NCI-H446 (cell line): ENCODE measurements around the gene PTPN11.
"Not testable (repeated sequence)": the region's sequence is repeated elsewhere in the genome, so short reads cannot be mapped to it uniquely, and the experiment has no call there.

Experiments used
- DNase-seq, 2 experiments: peaks; one replicate each; lab custom pipeline; 2025; lab: John Stamatoyannopoulos, UW

The PTPN11 gene

GRCh38 chr12:112448165-112448564 is 29.4 kb downstream of the PTPN11 start:
- not testable (repeated sequence) for DNase-seq

DNA sequence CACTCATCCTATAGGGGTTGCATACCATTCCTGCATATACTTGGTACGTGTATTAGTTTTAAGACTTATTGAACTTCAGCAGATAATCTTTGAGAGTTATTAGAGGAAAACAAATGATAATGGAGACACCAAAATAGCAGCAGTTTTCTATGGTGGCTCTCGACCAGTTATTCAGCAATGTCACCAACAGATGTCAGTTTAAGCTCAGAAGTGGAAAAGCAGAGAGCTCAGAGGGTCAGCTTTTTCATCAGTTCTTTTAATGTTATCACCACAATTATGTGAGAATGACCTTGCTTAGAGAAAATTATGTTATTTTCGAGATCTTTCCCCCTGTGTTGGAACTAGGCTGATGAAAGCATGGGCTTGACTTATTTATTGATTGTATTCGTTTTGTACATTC is 32.0 kb downstream of the PTPN11 start:
- DNase-seq = peak in 1 of 2 experiments; percentile 19

DNA sequence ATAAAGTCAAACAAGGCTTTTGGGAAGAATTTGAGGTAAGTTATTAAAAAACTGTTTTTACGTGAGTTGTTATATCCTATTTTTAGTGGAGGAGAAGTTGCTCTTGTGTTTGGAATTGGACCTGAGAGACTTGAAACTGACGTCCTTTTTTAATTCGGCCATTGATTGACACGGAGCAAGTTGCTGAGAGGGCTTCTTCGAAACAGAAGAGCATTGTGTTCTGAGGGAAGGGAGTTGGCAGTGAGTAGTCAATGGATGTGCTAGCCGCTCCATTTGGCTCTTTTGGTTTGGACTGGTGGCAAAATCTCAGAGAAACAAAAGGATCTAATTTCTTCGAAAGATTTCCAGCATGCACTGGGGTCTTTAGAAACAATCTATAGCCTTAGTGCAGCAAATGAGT is 37.3 kb downstream of the PTPN11 start:
- DNase-seq = no peak

DNA sequence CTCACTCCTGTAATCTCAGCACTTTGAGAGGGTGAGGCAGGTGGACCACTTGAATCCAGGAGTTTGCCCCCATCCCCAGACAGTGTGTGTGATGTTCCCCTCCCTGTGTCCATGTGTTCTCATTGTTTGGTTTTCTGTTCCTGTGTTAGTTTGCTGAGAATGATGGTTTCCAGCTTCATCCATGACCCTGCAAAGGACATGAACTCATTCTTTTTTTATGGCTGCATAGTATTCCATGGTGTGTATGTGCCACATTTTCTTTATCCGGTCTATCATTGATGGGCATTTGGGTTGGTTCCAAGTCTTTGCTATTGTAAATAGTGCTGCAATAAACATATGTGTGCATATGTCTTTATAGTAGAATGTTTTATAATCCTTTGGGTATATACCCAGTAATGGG is 38.4 kb downstream of the PTPN11 start:
- not testable (repeated sequence) for DNase-seq

GRCh38 chr12:112458330-112458729 is 39.6 kb downstream of the PTPN11 start:
- no peak for DNase-seq

DNA sequence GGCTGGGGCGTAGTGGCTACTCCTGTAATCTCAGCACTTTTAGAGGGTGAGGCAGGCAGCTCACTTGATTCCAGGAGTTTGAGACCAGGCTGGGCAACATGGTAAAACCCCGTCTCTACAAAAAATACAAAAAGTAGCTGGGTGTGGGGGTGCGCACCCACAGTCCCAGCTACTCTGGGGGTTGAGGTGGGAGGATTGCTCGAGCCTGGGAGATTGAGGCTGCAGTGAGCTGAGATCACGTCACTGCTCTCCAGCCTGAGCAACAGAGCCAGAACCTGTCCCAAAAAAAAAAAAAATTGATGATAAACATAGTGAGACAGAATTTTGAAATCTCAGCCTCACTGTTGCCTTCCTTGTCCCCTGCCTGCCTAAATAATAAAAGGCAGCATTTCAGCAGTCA is 40.0 kb downstream of the PTPN11 start:
- DNase-seq = no peak

DNA sequence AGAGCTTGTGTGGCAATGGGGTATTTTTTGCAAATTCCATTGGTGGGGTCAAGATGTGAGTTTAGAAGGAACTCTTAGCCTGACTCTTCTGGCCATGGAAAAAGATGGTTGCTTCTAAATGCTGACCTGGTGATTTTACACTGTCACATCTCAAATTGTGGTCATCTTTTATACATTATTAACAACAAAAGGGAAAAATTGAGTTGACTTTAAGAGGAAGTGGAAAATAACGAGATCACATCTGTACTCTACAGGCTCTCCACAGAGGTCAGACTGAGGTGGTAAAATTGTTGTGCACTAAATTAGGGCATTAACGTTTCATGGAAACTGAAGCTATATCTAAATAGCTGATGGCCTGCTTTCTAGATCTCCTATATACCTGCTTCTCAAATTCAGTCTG is 44.7 kb downstream of the PTPN11 start:
- DNase-seq = no peak

GRCh38 chr12:112464605-112465004 is 45.9 kb downstream of the PTPN11 start:
- DNase-seq = no peak

- no peak for DNase-seq
These were observed 47.3 kb downstream of the PTPN11 start for GRCh38 chr12:112466011-112466422.

DNA sequence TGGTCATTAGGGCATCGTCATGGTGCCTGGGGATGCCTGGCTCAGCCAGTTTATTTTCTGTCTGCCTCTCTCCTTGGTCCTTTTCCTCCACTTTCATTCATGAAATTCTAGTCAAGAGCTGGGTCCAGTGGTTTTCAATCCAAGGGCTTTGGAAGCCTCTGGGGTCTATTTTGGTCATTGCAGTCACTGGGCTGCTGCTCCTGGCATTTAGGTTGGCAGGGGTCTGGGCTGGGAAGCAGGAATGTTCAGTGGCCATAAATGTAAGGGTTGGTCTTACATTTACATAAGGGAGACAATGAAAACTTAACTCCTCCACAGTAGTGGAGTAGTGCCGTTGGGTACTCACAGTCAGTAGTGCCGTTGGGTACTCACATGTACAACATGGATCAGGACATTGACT is 48.1 kb downstream of the PTPN11 start:
- DNase-seq = no peak

DNA sequence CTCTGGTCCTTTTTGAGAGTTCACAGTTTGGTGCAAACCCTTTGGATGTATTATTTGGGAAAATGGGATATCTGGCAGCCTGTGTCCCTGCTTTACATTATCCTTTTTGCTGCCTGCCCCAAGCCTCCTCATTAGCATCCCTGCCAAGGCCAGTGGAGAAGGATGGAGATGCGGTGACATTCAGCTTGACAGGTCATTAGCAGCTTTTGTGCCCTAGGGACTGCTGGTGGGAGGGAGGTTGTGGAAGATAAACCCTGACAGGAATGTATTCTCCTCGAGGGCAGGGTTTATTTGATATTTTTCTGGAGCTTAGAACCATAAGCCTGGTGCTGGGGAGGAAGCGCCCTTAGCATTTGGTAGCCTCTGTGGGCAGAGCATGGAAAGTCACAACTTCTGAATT is 49.3 kb downstream of the PTPN11 start:
- DNase-seq = no peak

- peak in 1 of 2 experiments; percentile 12 for DNase-seq
These were observed 54.3 kb downstream of the PTPN11 start for GRCh38 chr12:112473056-112473455.

GRCh38 chr12:112479413-112479812 is 60.7 kb downstream of the PTPN11 start:
- DNase-seq = no peak

DNA sequence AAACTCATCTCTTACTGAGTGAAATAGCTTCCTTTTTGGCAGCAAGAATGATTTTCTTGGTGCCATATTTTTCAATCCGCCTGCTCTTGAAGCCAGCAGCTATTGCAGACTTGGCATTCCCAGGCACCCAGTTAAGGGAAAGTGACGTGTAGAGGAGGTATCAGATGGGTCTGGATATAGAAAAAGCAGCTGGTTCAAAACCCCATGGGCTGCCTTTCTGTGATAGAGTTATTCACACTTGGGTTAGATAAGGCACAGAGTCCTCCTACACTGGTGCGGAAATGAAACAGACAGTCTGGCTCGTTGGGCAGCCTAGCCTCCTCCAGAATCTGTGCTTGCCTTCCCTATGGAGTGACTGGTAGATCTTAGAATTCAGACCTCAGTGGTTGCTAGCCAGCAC is 62.2 kb downstream of the PTPN11 start:
- peak in 1 of 2 experiments; percentile 50 for DNase-seq

DNA sequence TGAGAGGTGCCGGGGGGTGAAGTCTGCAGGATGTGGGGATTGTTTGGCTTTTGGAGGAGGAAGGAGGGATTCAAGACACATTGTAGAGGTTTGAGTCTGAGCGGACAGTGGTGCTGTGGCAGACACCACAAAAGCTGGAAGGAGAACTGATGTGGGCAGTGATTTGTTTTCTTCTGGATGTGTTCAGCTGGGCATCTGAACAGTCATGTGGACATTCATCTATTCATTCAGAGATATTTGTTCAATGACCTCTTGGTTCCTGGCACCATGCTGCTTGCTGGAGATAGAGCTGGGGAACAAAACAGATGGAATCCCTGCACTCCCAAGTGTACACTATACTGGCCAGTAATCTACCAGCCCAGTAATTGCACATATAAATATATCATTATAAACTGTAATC is 64.0 kb downstream of the PTPN11 start:
- DNase-seq = no peak

DNA sequence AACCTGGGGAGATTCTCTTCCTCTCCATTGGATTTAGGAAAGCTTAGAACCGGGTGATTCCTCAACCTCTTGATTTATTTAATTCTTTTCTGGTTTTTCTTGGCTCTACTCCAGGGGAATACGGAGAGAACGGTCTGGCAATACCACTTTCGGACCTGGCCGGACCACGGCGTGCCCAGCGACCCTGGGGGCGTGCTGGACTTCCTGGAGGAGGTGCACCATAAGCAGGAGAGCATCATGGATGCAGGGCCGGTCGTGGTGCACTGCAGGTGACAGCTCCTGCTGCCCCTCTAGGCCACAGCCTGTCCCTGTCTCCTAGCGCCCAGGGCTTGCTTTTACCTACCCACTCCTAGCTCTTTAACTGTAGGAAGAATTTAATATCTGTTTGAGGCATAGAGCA is 67.6 kb downstream of the PTPN11 start:
- no peak for DNase-seq

DNA sequence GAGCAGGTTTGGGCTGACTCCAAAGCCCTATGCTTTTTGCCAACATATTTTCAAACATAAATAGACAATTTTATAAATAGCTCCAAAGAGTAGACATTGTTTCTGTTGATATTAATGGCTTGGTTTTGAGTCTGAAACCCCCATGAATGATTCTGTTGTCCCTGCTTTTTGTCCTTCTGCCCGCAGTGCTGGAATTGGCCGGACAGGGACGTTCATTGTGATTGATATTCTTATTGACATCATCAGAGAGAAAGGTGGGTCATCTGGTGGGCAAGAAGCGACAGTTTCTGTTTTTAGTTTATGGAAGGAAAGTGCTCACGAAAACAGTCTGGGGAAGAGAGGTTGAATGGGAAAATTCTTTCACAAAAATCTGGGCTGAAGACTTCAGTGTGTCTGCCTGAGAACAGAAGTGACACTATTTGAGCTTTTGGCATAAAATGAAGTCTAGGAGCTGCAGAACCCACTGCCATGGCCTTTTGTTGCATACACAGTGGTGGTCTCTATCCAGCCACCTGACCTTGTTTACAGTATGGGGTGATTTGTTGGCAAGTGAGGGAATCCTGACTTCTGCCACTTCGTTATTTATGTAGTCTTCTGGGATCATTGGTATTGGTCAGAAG is 69.6 kb downstream of the PTPN11 start:
- no peak for DNase-seq

GRCh38 chr12:112489456-112489855 is 70.7 kb downstream of the PTPN11 start:
- DNase-seq = no peak

- DNase-seq = no peak
These were observed 77.7 kb downstream of the PTPN11 start for GRCh38 chr12:112496496-112496895.

DNA sequence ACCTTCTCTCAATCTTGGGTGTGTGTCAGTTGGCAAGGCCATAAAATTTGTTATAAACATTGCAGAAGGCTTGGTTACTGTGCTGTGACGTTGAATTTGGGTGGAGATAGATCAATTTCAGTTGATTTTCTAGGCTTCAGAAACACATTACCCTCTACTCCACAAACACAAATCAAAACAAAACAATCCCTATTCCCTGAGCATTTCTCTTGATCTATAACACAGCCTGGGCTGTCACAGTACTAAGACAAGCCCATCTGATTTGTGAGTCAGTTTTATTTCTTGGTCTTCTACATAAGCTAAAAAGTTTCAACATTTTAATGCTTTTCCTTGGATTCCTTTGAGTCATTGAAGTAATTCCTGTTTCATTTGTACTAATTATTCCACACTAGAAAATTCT is 79.8 kb downstream of the PTPN11 start:
- no peak for DNase-seq

- DNase-seq = no peak
These were observed 84.8 kb downstream of the PTPN11 start for GRCh38 chr12:112503512-112503911.

DNA sequence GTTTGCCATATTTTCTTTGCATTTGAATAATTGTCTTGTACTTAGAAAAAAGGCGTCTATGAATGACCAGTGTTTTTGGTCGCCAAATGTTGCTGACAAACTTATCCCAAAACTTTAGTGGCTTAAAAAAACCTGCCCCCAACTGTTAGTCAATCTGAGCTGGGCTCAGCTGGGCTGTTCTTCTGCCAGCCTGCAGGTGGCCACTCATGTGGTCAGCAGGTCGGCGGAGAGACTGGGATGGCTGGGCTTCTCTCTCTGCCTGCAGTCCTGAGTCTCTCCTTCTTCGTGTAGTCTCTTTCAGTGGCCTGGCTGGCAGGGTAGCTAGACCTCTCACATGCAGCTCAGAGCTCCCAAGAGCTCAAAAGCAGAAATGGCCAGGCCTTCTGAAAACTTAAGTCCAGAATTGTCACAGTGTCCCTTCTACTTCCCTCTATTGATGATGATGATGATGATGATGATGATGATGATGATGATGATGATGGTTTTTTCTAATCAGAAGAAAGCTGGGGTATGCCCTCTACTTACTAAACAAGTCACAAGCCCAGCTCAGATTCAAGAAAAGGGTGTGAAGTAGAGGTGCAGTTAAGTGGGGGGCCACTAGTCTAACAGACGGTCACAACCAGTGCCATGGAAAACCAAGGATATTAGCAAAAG is 87.9 kb downstream of the PTPN11 start:
- no peak for DNase-seq

GRCh38 chr12:112513471-112513870 is 94.7 kb downstream of the PTPN11 start:
- DNase-seq = no peak

DNA sequence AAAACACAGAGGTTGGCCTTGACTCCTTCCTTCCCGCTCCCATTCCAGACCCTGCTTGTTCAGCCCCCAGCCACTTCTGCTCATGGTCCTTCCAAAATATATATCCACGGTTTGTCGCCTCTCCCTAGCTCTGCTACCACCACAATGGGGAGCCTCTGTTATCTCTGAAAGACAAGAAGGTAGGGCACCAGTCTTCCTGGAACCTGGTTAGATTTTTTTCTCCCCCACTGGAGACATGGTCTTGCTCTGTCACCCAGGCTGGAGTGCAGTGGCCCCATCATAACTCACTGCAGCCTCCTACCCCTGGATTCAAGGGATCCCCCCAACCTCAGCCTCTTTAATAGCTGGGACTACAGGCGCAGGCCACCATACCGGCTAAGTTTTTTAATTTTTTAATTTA is 95.7 kb downstream of the PTPN11 start:
- DNase-seq = no peak
